ENCODE data around the gene NTM.

The NTM gene

GRCh38 chr11:131987703-131988102 is 617.3 kb downstream of the NTM start:
- DNase-seq: no peak

DNA sequence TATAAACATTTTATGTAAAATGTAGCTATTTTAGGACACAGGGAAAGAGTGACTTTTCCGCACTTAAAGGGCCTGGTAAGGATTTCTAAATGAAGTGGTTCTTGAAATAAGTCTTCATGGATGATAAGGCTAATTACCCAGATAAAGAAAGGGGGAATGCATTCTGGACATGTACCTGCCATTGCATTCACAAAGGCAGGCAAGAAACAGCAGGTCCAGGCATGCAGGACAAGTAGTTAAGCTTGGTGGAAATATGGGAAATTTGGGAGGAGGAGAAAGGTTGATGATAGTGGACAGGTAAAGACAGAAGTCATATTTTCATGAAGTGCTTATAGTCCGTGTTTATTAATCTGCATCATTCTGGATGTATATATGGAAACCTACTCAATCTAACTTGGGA is 621.2 kb downstream of the NTM start:
- no peak for DNase-seq

DNA sequence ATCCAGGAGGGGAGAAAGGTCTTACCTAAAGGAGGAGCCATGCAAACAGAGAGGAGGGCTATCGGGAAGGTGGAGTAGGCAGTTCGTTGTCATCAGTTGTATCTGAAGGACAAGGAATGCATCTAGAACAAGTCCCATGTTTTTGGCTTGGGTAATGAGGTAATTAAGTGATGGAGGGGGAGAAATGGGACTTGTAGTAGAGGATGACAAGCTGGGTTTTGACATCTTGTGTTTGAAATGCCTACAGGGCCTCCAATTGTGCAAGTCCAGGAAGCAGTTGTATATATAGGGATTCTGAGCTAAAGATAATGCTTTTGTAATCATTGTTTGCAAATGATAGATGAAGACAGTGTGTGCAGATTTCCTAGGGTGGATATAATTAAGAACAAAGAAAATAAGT is 622.8 kb downstream of the NTM start:
- no peak for DNase-seq

DNA sequence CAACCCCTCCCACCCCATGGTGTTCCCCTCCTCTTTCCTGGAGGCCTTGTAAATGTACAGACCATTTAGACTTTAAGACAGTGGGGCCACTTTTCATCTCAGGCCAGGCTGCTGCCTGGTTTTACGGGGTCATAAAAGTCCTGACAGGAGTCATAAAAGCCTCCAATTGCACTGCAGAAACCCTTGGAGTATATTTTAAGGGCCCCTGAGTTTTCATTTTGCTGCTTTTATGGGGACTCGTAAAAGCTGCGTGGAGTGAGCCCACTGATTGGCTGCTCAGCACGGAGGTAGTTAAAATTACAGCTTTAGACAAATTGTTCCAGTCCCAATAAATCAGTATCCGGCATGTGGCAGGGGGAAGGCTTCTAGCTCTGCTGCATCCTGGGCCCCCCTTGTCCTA is 627.6 kb downstream of the NTM start:
- DNase-seq: no peak

GRCh38 chr11:131999084-131999483 is 628.7 kb downstream of the NTM start:
- DNase-seq: no peak

GRCh38 chr11:131999955-132000354 is 629.5 kb downstream of the NTM start:
- no peak for DNase-seq

DNA sequence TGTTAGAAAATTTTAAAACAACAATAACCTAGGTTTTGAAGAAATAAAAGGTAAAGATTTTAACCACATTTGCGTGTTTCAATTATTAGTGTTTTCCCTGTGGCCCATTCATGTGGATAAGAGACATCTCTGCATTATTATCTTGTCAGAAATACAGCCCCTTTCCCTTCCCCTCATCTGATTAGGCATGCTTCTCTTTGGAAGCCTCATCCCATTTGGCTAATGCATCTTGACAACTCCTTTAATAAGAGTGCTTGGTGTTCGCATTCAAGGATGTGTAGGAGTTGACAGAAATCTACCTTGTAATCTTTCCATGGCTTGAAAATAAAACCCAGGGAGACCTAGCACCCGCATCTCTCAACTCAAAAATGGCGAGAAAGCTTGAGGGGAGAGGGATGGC is 635.5 kb downstream of the NTM start:
- DNase-seq: no peak

DNA sequence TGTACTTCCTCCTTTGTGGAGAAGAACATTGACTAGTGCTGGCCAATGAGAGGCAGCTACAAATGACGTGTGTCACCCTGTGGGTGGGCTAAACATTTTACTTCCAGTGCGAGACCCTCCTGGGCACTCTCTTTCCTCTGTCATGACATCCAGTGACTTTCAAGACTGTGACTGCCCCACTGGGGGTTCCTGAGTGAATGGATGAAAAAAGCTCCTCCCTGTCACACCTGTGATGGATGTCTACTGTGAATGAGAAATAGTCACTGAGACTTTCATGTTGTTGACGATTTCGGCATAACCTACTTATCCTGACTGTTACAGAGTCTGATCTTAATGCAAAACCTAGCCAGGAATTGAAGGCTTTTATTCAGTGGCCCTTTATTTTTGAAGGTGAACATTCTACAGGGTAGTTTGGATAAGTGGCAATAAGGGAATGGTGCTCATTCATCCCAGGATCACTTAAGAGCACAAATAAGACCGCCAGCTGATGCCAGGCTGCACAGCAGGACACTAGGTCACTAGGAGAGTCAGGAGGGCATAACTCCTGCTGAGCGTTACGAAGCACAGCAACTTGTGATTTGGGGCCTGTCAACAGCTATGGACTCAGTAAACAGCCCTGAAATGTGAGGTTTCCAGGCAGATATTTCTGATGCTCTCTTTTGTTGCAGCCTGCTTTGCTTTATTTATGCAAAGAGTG is 636.6 kb downstream of the NTM start:
- no peak for DNase-seq

- no peak for DNase-seq
These were observed 637.8 kb downstream of the NTM start for GRCh38 chr11:132008226-132008625.

- no peak for DNase-seq
These were observed 638.5 kb downstream of the NTM start for GRCh38 chr11:132008872-132009271.

DNA sequence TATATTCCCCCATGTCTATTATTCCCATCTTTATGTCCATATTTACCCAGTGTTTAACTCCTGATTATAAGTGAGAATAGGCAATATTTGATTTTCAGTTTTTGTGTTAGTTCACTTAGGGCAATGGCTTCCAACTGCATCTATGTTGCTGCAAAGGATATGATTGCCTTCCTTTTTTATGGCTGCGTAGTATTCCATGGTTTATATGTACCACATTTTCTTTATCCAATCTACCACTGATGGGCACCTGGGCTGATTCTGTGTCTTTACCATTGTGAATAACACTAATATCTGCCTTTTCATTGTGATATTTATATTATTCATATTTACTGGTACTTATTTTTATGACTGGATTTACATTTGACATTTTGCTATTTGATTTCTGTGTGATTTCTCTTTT is 649.6 kb downstream of the NTM start:
- no peak for DNase-seq

DNA sequence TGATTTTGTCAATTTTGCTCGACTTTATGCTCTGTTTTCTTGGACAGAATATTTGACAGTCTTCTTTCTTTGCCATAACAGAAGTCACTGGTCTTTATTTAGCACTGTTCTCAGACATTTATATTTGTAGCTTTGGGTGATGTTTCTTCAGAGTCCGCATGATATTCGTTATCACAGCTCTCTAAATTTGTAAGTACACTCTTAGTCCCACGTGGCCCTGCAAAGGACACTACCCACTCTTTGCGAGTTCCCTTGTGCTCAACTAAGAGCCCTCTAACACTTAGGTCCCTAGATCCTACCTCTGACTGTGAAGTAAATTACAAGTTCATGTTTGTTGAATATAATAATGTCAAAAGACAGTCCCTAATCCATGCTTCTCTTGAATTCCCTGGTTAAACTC is 651.9 kb downstream of the NTM start:
- DNase-seq: no peak

DNA sequence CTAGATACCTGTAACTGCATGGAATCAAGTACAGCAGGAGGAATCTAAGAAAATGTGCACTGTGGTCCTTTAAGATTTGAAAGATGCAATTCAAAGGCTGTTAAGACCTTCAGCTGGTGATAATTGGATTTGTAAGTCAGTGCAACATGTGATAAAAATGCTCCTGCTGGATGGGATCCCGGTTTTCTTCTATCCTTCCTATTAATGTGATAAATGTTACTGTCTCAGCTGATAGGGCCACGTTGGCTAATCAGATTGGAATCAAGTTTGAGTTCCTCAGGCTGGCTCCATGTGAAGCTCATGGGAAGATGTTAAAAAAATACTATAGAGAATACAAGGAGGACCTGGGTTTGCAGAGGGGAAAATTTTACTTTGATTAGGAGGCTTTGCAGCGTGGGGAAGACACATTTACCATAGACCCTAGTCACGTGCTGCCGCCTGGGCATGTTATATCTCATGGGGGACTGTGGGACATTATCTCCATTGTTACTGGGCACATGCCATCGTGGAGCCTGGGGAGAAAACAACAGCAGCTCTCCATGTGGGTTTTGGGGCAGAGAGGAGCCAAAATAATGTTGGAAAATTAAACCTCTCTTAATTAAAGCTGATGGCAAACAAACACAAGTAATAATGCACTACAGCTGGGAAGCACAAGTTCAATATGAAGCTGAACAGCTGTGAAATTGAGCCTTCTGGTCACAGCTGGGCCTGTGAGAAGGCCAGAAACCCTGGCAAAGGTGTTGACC is 652.5 kb downstream of the NTM start:
- no peak for DNase-seq

DNA sequence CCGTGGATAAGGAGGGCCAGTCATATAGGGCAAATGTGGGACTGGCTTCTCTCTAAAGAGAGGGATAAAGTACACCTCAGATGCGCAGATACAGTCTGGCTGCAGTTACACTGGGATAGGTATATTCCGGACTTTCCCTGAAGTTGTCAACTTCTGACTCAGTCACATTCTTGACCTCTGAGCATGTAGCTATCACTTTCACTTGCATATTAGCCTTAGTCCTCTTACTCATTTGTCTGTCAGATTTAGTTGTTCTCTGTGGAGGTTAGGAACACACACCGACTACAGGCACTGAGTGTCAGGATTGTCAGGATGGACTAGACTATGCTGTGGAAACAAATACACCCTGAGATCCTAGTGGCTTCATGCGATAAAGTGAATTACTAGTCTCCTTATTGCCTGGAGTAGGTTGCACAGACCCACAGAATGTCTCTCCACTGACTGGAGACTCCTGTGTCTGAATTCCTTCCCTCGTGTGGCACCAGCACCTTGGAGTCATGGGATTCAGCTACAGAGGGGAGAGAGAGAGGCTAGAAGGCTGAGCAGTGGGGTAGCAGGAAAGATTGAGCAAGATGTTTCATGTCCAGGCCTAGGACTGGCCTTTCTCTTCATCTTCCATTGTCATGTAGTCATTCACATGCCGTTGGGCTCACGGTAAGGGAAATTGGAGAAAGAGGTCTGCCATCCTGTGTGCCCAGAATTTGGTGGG is 654.3 kb downstream of the NTM start:
- DNase-seq: no peak

- DNase-seq: no peak
These were observed 656.3 kb downstream of the NTM start for GRCh38 chr11:132026746-132027145.

DNA sequence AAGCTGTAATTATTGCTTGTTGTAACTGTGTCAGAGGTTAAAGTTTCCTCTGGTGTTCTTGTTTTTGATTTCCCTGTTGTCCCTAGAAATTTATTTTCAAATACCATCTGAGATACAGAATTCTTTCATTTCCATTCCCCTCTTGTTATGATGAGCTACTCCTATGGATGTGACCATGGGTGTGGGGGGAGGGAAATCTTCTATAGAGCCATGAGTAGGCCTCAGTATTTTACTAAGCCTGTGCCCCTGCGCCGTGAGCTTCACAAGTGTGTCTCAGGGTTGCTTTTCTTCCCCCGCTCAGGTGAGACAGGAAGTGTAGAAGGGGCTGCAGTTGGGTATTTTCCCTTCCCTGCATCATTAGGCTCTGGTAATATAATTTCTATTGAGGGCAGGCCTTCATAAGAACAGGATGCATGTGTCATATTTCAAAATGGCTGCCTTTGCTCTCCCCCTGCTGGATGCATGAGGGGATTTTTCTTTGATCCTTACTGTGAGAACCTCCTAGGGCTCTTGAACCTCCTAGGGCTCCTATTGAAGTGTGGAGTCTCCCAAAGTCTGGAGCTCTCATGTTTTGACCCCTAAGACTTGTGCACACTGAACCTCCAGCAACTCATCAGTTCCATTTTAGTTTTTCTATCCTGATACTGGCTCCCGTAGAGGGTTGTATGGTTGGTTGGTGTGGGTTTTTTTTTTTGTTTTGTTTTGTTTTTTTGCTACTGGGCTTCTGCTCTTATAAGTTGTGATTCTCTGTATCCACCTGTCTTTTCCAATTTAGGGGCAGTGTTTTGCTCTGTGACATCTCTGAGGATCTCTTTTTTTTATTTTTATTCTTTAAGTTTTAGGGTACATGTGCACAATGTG is 658.2 kb downstream of the NTM start:
- DNase-seq: no peak

DNA sequence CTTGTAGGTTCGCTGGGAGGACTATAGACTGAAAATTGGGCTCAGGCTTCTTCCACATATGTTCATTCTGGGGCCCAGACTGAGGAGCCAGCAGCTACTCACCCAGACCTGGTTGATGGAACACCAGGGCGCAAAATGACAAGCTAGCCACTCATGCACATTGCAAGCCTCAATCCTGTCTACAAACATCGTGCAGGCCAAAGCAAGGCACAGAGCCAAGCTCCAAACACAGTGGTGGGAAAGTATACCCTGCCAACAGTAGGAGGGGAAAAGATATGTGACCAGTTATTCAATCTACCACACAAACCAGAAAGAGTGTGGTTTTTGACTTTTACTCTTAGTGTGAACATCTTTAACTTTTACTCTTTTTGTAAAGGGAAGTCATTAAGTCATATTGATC is 660.5 kb downstream of the NTM start:
- DNase-seq: no peak

GRCh38 chr11:132032555-132032954 is 662.1 kb downstream of the NTM start:
- DNase-seq: no peak

GRCh38 chr11:132033051-132033450 is 662.6 kb downstream of the NTM start:
- no peak for DNase-seq

DNA sequence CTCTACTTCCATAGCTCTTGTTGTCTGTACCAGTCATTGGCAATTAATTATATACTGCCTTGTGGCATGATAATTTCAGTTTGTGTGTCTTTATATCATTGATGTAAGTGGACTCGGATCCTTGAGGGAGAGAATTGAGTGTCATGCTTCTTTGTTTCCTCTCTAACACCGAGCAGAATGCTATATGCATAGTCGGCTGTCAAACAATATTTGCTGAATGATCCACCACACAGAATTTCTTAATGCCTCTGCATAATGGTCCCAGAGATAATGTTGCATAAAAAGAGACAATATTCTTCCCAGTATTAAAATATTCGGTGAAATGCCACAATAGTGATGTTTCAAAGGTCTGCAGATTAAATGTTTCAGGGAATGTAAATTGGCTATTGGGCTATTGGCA is 664.8 kb downstream of the NTM start:
- DNase-seq: no peak

GRCh38 chr11:132035766-132036165 is 665.4 kb downstream of the NTM start:
- no peak for DNase-seq

- DNase-seq: no peak
These were observed 665.8 kb downstream of the NTM start for GRCh38 chr11:132036220-132036619.
